CD14-positive monocyte (primary cell): ENCODE data around the gene TRPC6. TPM values are rescaled to one million over a fixed set of nuclear protein-coding genes. Genes with fewer than 3 reads are reported as not detected.

Source experiments
- DNase-seq, 3 donors: peaks; one replicate each; pipeline ENCODE4 v3.0.0-alpha.2; 2011 to 2022
- H2AFZ ChIP-seq: 2 replicates; pipeline ENCODE4 v1.6.0; 2012; ENCODE audit warnings: mild to moderate bottlenecking, low read depth, low read length, inconsistent platforms; ENCODE audit not compliant: insufficient read depth, poor library complexity, severe bottlenecking
- H3K27ac ChIP-seq, 2 donors: 1 replicate in 1 of 2; 2 replicates in 1 of 2; pipeline ENCODE4 v1.5.1; 2012 to 2013; ENCODE audit warnings: low read length in 2 of 2, control low read depth in 1 of 2, inconsistent platforms in 1 of 2, low read depth in 1 of 2, mild to moderate bottlenecking in 1 of 2
- H3K27me3 ChIP-seq, 2 donors: one replicate each; pipeline versions ENCODE4 v1.6.0 to v1.6.1; 2011 to 2013; ENCODE audit warnings: low read length in 2 of 2; ENCODE audit not compliant: control insufficient read depth in 2 of 2, insufficient read depth in 2 of 2
- H3K36me3 ChIP-seq, 2 donors: replicated peaks in 1 of 2; 1 replicate in 1 of 2; 2 replicates in 1 of 2; pipeline versions ENCODE4 v1.5.1 to v1.6.1; 2012 to 2013; ENCODE audit warnings: low read length in 2 of 2, control low read depth in 1 of 2, inconsistent platforms in 1 of 2, mild to moderate bottlenecking in 1 of 2; ENCODE audit not compliant: insufficient read depth in 2 of 2, control insufficient read depth in 1 of 2
- H3K4me1 ChIP-seq, 2 donors: 1 replicate in 1 of 2; 2 replicates in 1 of 2; pipeline versions ENCODE4 v1.5.1 to v1.6.1; 2012 to 2013; ENCODE audit warnings: low read length in 2 of 2, control low read depth in 1 of 2, inconsistent platforms in 1 of 2, mild to moderate bottlenecking in 1 of 2, moderate library complexity in 1 of 2; ENCODE audit not compliant: insufficient read depth in 2 of 2, control insufficient read depth in 1 of 2
- H3K4me2 ChIP-seq: replicated peaks from 2 replicates; pipeline ENCODE3; 2012; ENCODE audit warnings: low read length, moderate library complexity, mild to moderate bottlenecking; ENCODE audit not compliant: poor library complexity, severe bottlenecking; ENCODE audit errors: extremely low read depth
- H3K4me3 ChIP-seq, 3 experiments: fragments of 200-600 bp in 1 of 3; sonication (generic) in 1 of 3; replicated peaks in 1 of 3; 1 replicate in 2 of 3; 2 replicates in 1 of 3; pipeline ENCODE4 v1.5.1; 2011 to 2013; ENCODE audit warnings: low read length in 3 of 3, mild to moderate bottlenecking in 3 of 3, control low read depth in 2 of 3, low read depth in 2 of 3, inconsistent platforms in 1 of 3, moderate library complexity in 1 of 3
- H3K79me2 ChIP-seq: 2 replicates; pipeline ENCODE4 v1.6.0; 2012; ENCODE audit warnings: mild to moderate bottlenecking, control low read depth, inconsistent platforms, low read length, moderate library complexity; ENCODE audit not compliant: insufficient read depth
- H3K9ac ChIP-seq: 2 replicates; pipeline ENCODE4 v1.6.0; 2017; ENCODE audit warnings: low read length, mild to moderate bottlenecking; ENCODE audit not compliant: insufficient read depth, poor library complexity, severe bottlenecking
- H3K9me3 ChIP-seq, 2 donors: replicated peaks in 1 of 2; 1 replicate in 1 of 2; 2 replicates in 1 of 2; pipeline versions ENCODE4 v1.5.1 to v1.6.1; 2012 to 2013; ENCODE audit warnings: low read length in 2 of 2, control low read depth in 1 of 2; ENCODE audit not compliant: control insufficient read depth in 1 of 2, insufficient read depth in 1 of 2
- H4K20me1 ChIP-seq: 2 replicates; pipeline ENCODE4 v1.6.0; 2012; ENCODE audit warnings: mild to moderate bottlenecking, low read length, control low read depth, moderate library complexity; ENCODE audit not compliant: insufficient read depth
- H3K27ac Mint-ChIP-seq, 7 donors: one replicate each; pipeline ENCODE4 v1.8.0; 2020; ENCODE audit warnings: mild to moderate bottlenecking in 7 of 7, mixed read lengths in 7 of 7, moderate library complexity in 6 of 7, inconsistent platforms in 2 of 7
- H3K27me3 Mint-ChIP-seq, 3 donors: one replicate each; pipeline ENCODE4 v1.8.0; 2021 to 2022; ENCODE audit warnings: low read depth in 3 of 3, mild to moderate bottlenecking in 3 of 3, mixed read lengths in 3 of 3, moderate library complexity in 3 of 3, inconsistent platforms in 1 of 3
- H3K36me3 Mint-ChIP-seq, 2 donors: one replicate each; pipeline ENCODE4 v1.8.0; 2020; ENCODE audit warnings: mixed read lengths in 2 of 2, inconsistent platforms in 1 of 2, mild to moderate bottlenecking in 1 of 2
- H3K4me1 Mint-ChIP-seq: one replicate; pipeline ENCODE4 v1.8.0; 2020; ENCODE audit warnings: mild to moderate bottlenecking, mixed read lengths
- H3K4me3 Mint-ChIP-seq, 2 donors: one replicate each; pipeline ENCODE4 v1.8.0; 2020; ENCODE audit warnings: mild to moderate bottlenecking in 2 of 2, mixed read lengths in 2 of 2, moderate library complexity in 1 of 2
- H3K9me3 Mint-ChIP-seq, 7 donors: one replicate each; pipeline ENCODE4 v1.8.0; 2020 to 2022; ENCODE audit warnings: mixed read lengths in 7 of 7, mild to moderate bottlenecking in 6 of 7, moderate library complexity in 6 of 7, inconsistent platforms in 2 of 7
- CTCF ChIP-seq: fragments of 200-600 bp; IDR thresholded peaks from one replicate; pipeline ENCODE4 v1.8.0; 2022; ENCODE audit warnings: antibody characterized with exemption, mild to moderate bottlenecking
- WGBS: methylation state at CpG from one replicate; pipeline ENCODE4 v1.1.5; 2013; ENCODE audit warnings: missing lambda C conversion rate; ENCODE audit not compliant: insufficient coverage; 5-methylcytosine and 5-hydroxymethylcytosine counted together
- intact Hi-C, 2 donors: fragments of 100-400 bp; cut with micrococcal nuclease; formaldehyde crosslinking; loops; one replicate each; pipeline versions ENCODE4 v1.15.0 to v1.15.1; 2023
- polyA plus RNA-seq, 3 donors: library from polyadenylated mRNA; depleted of rRNA in 1 of 3; unstranded in 2 of 3; stranded (reverse) in 1 of 3; fragments of 300-500 nt in 2 of 3; fragments of >200 nt in 1 of 3; fragmentation: Illumina TruSeq in 2 of 3; gene quantifications; 1 replicate in 2 of 3; 2 replicates in 1 of 3; pipeline ENCODE4 v1.2.3, GENCODE V29; 2012 to 2021

TRPC6 gene
- polyA plus RNA-seq, 3 donors: 0.01 TPM; not detected in 2

GRCh38 chr11:101508370-101508769, 75.4 kb downstream of the TRPC6 start:
- Histone ChIP-seq H3K36me3 (no peaks in the 10 kb centered on the region), H3K4me1 (peaks cover 0 to 12% of the 10 kb centered on the region in 2 donors), H4K20me1 (no peaks in the 10 kb centered on the region), H2AFZ (no peak overlapping the region), H3K9me3 (no peaks in the 10 kb centered on the region), H3K27ac (no peak overlapping the region), H3K79me2 (no peaks in the 10 kb centered on the region), H3K9ac (no peak overlapping the region), H3K4me3 (no peak overlapping the region), H3K27me3 (no peaks in the 10 kb centered on the region), H3K4me2 (no peak overlapping the region)
- H3K27ac Mint-ChIP-seq: no peak overlapping the region
- peak in 1 of 3 donors; percentile 2 for DNase-seq
- intact Hi-C loops: no loop called here
- H3K27me3 Mint-ChIP-seq: no peaks in the 10 kb centered on the region
- peaks cover 0 to 8% (median 2%) of the 10 kb centered on the region in 7 donors for H3K9me3 Mint-ChIP-seq
- no CpG with 5 or more reads among the region's 2 CpGs for WGBS
- no peaks in the 10 kb centered on the region for H3K36me3 Mint-ChIP-seq
- TF ChIP-seq CTCF: no peak
- no peak overlapping the region for H3K4me3 Mint-ChIP-seq
- peaks cover 2% of the 10 kb centered on the region for H3K4me1 Mint-ChIP-seq

GRCh38 chr11:101498891-101499290, 84.9 kb downstream of the TRPC6 start:
- H3K4me3 ChIP-seq: no peak overlapping the region
- no CpG with 5 or more reads among the region's 1 CpG for WGBS
- no peaks in the 10 kb centered on the region for H3K9me3 ChIP-seq
- intact Hi-C loops: no loop called here
- no peak overlapping the region for H3K4me2 ChIP-seq
- no peaks in the 10 kb centered on the region for H3K79me2 ChIP-seq
- Mint-ChIP-seq H3K36me3 (no peaks in the 10 kb centered on the region), H3K4me3 (no peak overlapping the region), H3K27me3 (peaks cover 0 to 4% (median 0%) of the 10 kb centered on the region in 3 donors), H3K4me1 (no peaks in the 10 kb centered on the region), H3K27ac (no peak overlapping the region), H3K9me3 (peaks cover 0 to 3% (median 0%) of the 10 kb centered on the region in 7 donors)
- H3K9ac ChIP-seq: no peak overlapping the region
- no peaks in the 10 kb centered on the region for H4K20me1 ChIP-seq
- no peaks in the 10 kb centered on the region for H3K27me3 ChIP-seq
- DNase-seq: no peak
- no peaks in the 10 kb centered on the region for H3K36me3 ChIP-seq
- TF ChIP-seq CTCF: no peak
- H3K27ac ChIP-seq: no peak overlapping the region
- H2AFZ ChIP-seq: no peak overlapping the region
- H3K4me1 ChIP-seq: no peaks in the 10 kb centered on the region
